CMK (cell line): Measurements from ENCODE around the gene TRIM3.

Source experiments
- DNase-seq: peaks from one replicate; pipeline ENCODE4 v3.0.0-alpha.2; 2010; ENCODE audit warnings: low read depth

Gene TRIM3

DNA sequence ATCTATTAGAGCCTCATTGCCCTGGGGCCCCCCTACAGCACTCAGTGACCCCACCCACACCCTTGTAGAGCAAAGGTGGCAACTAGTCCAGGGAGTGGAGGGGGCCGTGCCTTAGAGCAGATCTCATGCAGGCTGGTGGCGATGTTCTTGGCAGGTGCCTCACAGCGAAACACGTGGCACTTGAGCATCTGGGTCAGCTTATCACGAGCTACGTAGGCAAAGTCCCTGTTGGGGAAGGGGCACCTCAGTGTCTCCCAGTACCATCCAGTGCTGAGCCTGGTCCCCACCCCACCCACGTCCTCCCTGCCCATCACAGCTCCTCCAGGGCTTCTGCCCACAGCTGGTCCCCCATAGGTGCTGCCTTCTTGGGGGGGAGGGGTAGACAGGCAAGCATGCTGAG, 72.3 kb downstream of the TRIM3 start:
- DNase-seq, result no peak

- DNase-seq, result no peak
Observed at GRCh38 chr11:6400431-6401345, 73.1 kb downstream of the TRIM3 start.
